GM12878 (cell line): Measurements from ENCODE around the gene GSAP. TPM values are rescaled to one million over a fixed set of nuclear protein-coding genes. Genes with fewer than 3 reads are reported as not detected.

ENCODE experiments used
- ATAC-seq: fragments of 200-7000 bp; cut with Tn5 transposase; 3 replicates; pipeline ENCODE4 v1.9.1; 2020; ENCODE audit warnings: mild to moderate bottlenecking, moderate library complexity
- BruUV-seq: library from RNA; stranded (reverse); fragments of 400-500 nt; replicated peaks from 2 replicates; lab custom pipeline; 2021; lab: Mats Ljungman, UMichigan
- CTCF ChIA-PET: fragments of 300-600 bp; sonication (Branson Sonifier 250); formaldehyde crosslinking; extraction: SDS; loops from one replicate; lab custom pipeline; 2021; ENCODE audit warnings: inconsistent platforms; lab: Yijun Ruan, JAX
- POLR2A ChIA-PET: fragments of 350-600 bp; formaldehyde crosslinking; extraction: SDS; loops from one replicate; lab custom pipeline; 2021; ENCODE audit warnings: inconsistent platforms; lab: Charles Lee
- RAD21 ChIA-PET: fragments of 300-600 bp; sonication (Branson Sonifier 250); formaldehyde crosslinking; loops from one replicate; lab custom pipeline; 2023; ENCODE audit warnings: antibody characterized with exemption; ENCODE audit not compliant: unreplicated experiment; lab: Charles Lee
- SMC1A ChIA-PET: fragments of 300-600 bp; sonication (Branson Sonifier 250); formaldehyde crosslinking; loops from one replicate; lab custom pipeline; 2023; ENCODE audit not compliant: unreplicated experiment, uncharacterized antibody; lab: Charles Lee
- DNase-seq: peaks from one replicate; pipeline ENCODE4 v3.0.0-alpha.2; 2011; ENCODE audit warnings: low read depth, low spot score
- FAIRE-seq: peaks from 3 replicates; lab custom pipeline; 2011; peaks lifted over from hg19 to GRCh38; lab: Jason Lieb, UNC
- H2AFZ ChIP-seq: 2 replicates; pipeline ENCODE4 v1.6.0; 2011; ENCODE audit warnings: low read depth, low read length, control low read depth; ENCODE audit not compliant: control insufficient read depth
- H3K27ac ChIP-seq: 2 replicates; pipeline ENCODE4 v1.5.1; 2011; ENCODE audit warnings: control low read depth; ENCODE audit not compliant: control insufficient read depth, insufficient read depth
- H3K27me3 ChIP-seq, 2 experiments: replicated peaks in 1 of 2; 2 replicates each; pipeline versions ENCODE4 v1.6.0 to v1.6.1; 2011; ENCODE audit warnings: low read length in 1 of 2; ENCODE audit not compliant: control insufficient read depth in 2 of 2, insufficient read depth in 2 of 2
- H3K36me3 ChIP-seq, 2 experiments: 2 replicates each; pipeline ENCODE4 v1.5.1; 2011; ENCODE audit warnings: low read length in 1 of 2; ENCODE audit not compliant: control insufficient read depth in 2 of 2, insufficient read depth in 2 of 2
- H3K4me1 ChIP-seq: 2 replicates; pipeline ENCODE4 v1.6.1; 2011; ENCODE audit warnings: mild to moderate bottlenecking, low read length, moderate library complexity, mixed read lengths; ENCODE audit not compliant: control insufficient read depth, insufficient read depth
- H3K4me2 ChIP-seq: 2 replicates; pipeline ENCODE4 v1.6.0; 2011; ENCODE audit warnings: control low read depth; ENCODE audit not compliant: control insufficient read depth, insufficient read depth
- H3K4me3 ChIP-seq: fragments of 200-600 bp; sonication (generic); 2 replicates; pipeline ENCODE4 v1.5.1; 2016
- H3K79me2 ChIP-seq: 2 replicates; pipeline ENCODE4 v1.6.0; 2011; ENCODE audit warnings: low read length; ENCODE audit not compliant: control insufficient read depth, insufficient read depth
- H3K9ac ChIP-seq: 2 replicates; pipeline ENCODE4 v1.8.0; 2011; ENCODE audit warnings: low read length, control low read depth, mixed read lengths; ENCODE audit not compliant: control insufficient read depth, insufficient read depth
- H3K9me3 ChIP-seq: replicated peaks from 3 replicates; pipeline ENCODE4 v1.5.1; 2011; ENCODE audit warnings: mild to moderate bottlenecking, low read length; ENCODE audit not compliant: control insufficient read depth, insufficient read depth
- H4K20me1 ChIP-seq: 2 replicates; pipeline ENCODE4 v1.6.0; 2011; ENCODE audit not compliant: control insufficient read depth, insufficient read depth
- CEBPB ChIP-seq, 2 experiments: fragments of 150-350 bp in 1 of 2; IDR thresholded peaks; 2 replicates each; pipeline ENCODE4 v1.6.1; 2012 to 2014; ENCODE audit warnings: low read depth in 2 of 2, low read length in 2 of 2, borderline replicate concordance in 1 of 2, inconsistent platforms in 1 of 2
- CREB1 ChIP-seq: IDR thresholded peaks from 2 replicates; pipeline ENCODE4 v1.6.1; 2012; ENCODE audit warnings: low read depth, mild to moderate bottlenecking, inconsistent platforms
- EP300 ChIP-seq, 2 experiments: fragments of 150-350 bp in 1 of 2; IDR thresholded peaks; 2 replicates each; pipeline ENCODE4 v1.6.1; 2011 to 2012; ENCODE audit warnings: low read depth in 2 of 2, low read length in 2 of 2, borderline replicate concordance in 1 of 2, improper control_type of control experiment in 1 of 2, inconsistent platforms in 1 of 2; ENCODE audit not compliant: control insufficient read depth in 1 of 2
- FOS ChIP-seq: IDR thresholded peaks from 3 replicates; pipeline ENCODE4 v1.6.1; 2011; ENCODE audit warnings: borderline replicate concordance; ENCODE audit not compliant: insufficient read length; ENCODE audit errors: extremely low read depth
- FOXM1 ChIP-seq: IDR thresholded peaks from 2 replicates; pipeline ENCODE4 v1.6.1; 2012; ENCODE audit warnings: low read depth, mild to moderate bottlenecking, inconsistent platforms, low read length, moderate library complexity
- IKZF1 ChIP-seq: fragments of 450-650 bp; conservative IDR thresholded peaks from 2 replicates; pipeline ENCODE4 v1.6.1; 2017; ENCODE audit warnings: antibody characterized with exemption, mild to moderate bottlenecking
- JUNB ChIP-seq: IDR thresholded peaks from 2 replicates; pipeline ENCODE4 v1.6.1; 2016; ENCODE audit warnings: antibody characterized with exemption, mild to moderate bottlenecking
- KLF5 ChIP-seq: fragments of 450-650 bp; IDR thresholded peaks from 2 replicates; pipeline ENCODE4 v1.6.1; 2014; ENCODE audit warnings: mild to moderate bottlenecking; ENCODE audit not compliant: partially characterized antibody
- MYB ChIP-seq: fragments of 150-350 bp; IDR thresholded peaks from 2 replicates; pipeline ENCODE4 v1.6.1; 2014; ENCODE audit warnings: mild to moderate bottlenecking, low read depth, low read length, borderline replicate concordance
- NFIC ChIP-seq: IDR thresholded peaks from 2 replicates; pipeline ENCODE4 v1.6.1; 2012; ENCODE audit warnings: low read depth, mild to moderate bottlenecking, inconsistent platforms, low read length, moderate library complexity
- NRF1 ChIP-seq: conservative IDR thresholded peaks from 2 replicates; pipeline ENCODE4 v1.6.1; 2011; ENCODE audit warnings: mild to moderate bottlenecking, low read depth, low read length, improper control_type of control experiment
- POLR2A ChIP-seq: IDR thresholded peaks from 2 replicates; pipeline ENCODE4 v1.6.1; 2011; ENCODE audit warnings: low read depth, mild to moderate bottlenecking, low read length
- RCOR1 ChIP-seq: conservative IDR thresholded peaks from 2 replicates; pipeline ENCODE4 v1.6.1; 2012; ENCODE audit warnings: low read depth, low read length, improper control_type of control experiment
- RELA ChIP-seq: fragments of 450-650 bp; IDR thresholded peaks from 2 replicates; pipeline ENCODE4 v1.8.0; 2014; ENCODE audit warnings: borderline replicate concordance; ENCODE audit not compliant: partially characterized antibody
- RFX5 ChIP-seq: IDR thresholded peaks from 2 replicates; pipeline ENCODE4 v1.6.1; 2011; ENCODE audit warnings: low read depth, low read length, improper control_type of control experiment
- SMC3 ChIP-seq: IDR thresholded peaks from 2 replicates; pipeline ENCODE4 v1.6.1; 2011; ENCODE audit warnings: low read length, improper control_type of control experiment, borderline replicate concordance
- YBX1 ChIP-seq: fragments of 450-650 bp; IDR thresholded peaks from 2 replicates; pipeline ENCODE4 v1.6.1; 2016; ENCODE audit warnings: antibody characterized with exemption
- ZSCAN29 ChIP-seq: fragments of 450-650 bp; IDR thresholded peaks from 2 replicates; pipeline ENCODE4 v1.6.1; 2017; ENCODE audit warnings: mild to moderate bottlenecking, moderate library complexity
- WGBS: methylation state at CpG from one replicate; pipeline ENCODE4 v1.1.6; 2016; ENCODE audit warnings: low lambda C conversion rate; ENCODE audit not compliant: insufficient replicate concordance, insufficient coverage; ENCODE audit errors: missing lambda C conversion rate; 5-methylcytosine and 5-hydroxymethylcytosine counted together
- in situ Hi-C: fragments of 300-500 bp; cut with MboI; formaldehyde crosslinking; loops from 9 replicates; pipeline ENCODE4 v1.14.3; 2018; ENCODE audit warnings: mixed read lengths
- intact Hi-C: fragments of 100-400 bp; cut with micrococcal nuclease; formaldehyde crosslinking; loops from one replicate; pipeline ENCODE4 v1.14.2; 2022; ENCODE audit not compliant: unreplicated experiment
- polyA plus RNA-seq, 11 experiments: library from polyadenylated mRNA; depleted of rRNA in 4 of 11; unstranded in 6 of 11; stranded (reverse) in 5 of 11; fragments of >200 nt; fragmentation: Nextera tagmentation in 4 of 11; fragmentation: Illumina TruSeq in 1 of 11; extraction: Ambion mirVana in 4 of 11; extraction: Trizol in 1 of 11; gene quantifications; 1 replicate in 1 of 11; 2 replicates in 10 of 11; pipeline versions ENCODE4 v1.2.1 to v1.2.3, GENCODE V29; 2011 to 2016; ENCODE audit warnings: inconsistent platforms in 2 of 11, missing spikeins in 2 of 11, low read depth in 1 of 11
- total RNA-seq, 4 experiments: library from RNA; depleted of rRNA in 3 of 4; stranded (reverse); fragments of >200 nt in 3 of 4; fragmentation: Illumina TruSeq in 1 of 4; extraction: Trizol in 1 of 4; gene quantifications; 2 replicates each; pipeline versions ENCODE4 v1.2.1 to v1.2.3, GENCODE V29; 2013 to 2021
- TF ChIP-seq, protein P1 (sequence below): fragments of 450-650 bp; IDR thresholded peaks from 2 replicates; pipeline ENCODE4 v1.6.1; 2017; ENCODE audit warnings: mild to moderate bottlenecking, moderate library complexity

GSAP gene
- total and polyA plus RNA-seq, 10 of the 15 experiments (the other 5 are each of a cell fraction or from before 2014, with no cell fraction given) = 6.6 to 38.1 (median 21.8) TPM

DNA sequence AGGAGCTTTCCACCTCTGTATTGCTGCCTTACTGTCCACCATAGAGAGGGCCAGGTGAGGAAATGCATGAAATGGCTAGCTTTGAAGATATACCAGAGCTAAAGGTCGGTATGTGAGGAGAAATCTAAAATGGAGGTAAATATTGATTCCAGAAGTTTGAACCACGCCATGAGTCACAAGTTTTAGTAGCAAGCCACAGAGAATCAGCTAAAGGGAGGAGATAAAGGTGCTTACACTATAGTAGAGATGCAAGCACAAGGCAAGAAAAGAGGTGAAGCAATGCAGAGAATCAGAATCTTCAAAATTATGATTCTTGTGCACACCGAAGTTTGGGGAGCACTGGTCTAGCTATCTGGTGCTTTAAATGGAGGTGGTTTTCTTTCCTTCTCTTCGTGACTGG, 3.0 kb upstream of the GSAP start (continued):
- TF ChIP-seq CREB1 (no peak), JUNB (no peak), RFX5 (no peak)

DNA sequence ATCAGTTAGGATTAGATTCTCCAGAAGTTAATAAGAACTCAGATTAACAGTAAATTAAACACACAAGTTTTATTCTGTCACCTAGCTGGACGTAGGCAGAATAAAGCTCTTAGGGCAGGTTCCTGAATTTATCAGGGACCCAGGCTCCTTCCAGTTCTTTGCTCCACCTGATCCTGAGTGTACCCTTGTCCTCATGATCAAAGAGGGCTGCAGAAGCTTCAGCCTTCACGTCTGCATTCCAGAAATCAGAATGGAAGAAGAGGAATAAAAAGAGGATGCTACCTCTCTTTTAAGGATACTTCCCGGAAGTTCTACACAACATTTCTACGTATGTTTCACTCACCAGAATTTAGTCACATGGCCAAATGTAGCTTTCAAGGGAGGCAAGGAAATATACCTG, 1.7 kb upstream of the GSAP start:
- Histone ChIP-seq H3K79me2 (no peaks in the 10 kb centered on the region; the same call in none of the 2 replicates), H4K20me1 (no peaks in the 10 kb centered on the region), H3K4me3 (no peak overlapping the region), H3K9me3 (no peaks in the 10 kb centered on the region), H3K27ac (no peak overlapping the region), H3K27me3 (no peaks in the 10 kb centered on the region), H3K9ac (no peak overlapping the region), H3K4me2 (no peak overlapping the region), H3K4me1 (peaks cover 4% of the 10 kb centered on the region; the same call in 1 of the 2 replicates), H2AFZ (no peak overlapping the region), H3K36me3 (no peaks in the 10 kb centered on the region)
- FAIRE-seq = no peak
- ChIA-PET CTCF (interaction anchor here (1.0 to 9.2 kb wide), 3 partner anchors 9 to 36 kb away, joined by 4 to 59 read pairs (median 5); no protein-coding TSS in a partner anchor), RAD21 (interaction anchor here (1.0 to 6.8 kb wide), 3 partner anchors 11 to 125 kb away, joined by 3 to 29 read pairs (median 3); no protein-coding TSS in a partner anchor), POLR2A (interaction anchor here (1.0 to 1.2 kb wide), 2 partner anchors 9 to 196 kb away, joined by 3 read pairs; no protein-coding TSS in a partner anchor), SMC1A (interaction anchor here (0.9 to 6.2 kb wide), 9 partner anchors 8 to 170 kb away, joined by 3 to 68 read pairs (median 5); no protein-coding TSS in a partner anchor)
- ATAC-seq = no peak
- no peak for DNase-seq
- BruUV-seq = no TSS peak
- intact Hi-C loops = loop anchor here (5.0 kb wide), 1 partner anchor 44 kb away; no protein-coding TSS in a partner anchor
- in situ Hi-C loops = no loop called here
- TF ChIP-seq SMC3 = no peak
- TF ChIP-seq CEBPB (IDR thresholded peaks at IDR 0.05; ENCODE audit: borderline replicate concordance in 1 of 2, low read depth in 2 of 2, low read length in 2 of 2) = no peak
- TF ChIP-seq POLR2A = no peak
- TF ChIP-seq FOS = no peak
- TF ChIP-seq ZSCAN29 = no peak
- no peak for TF ChIP-seq RELA
- no peak for TF ChIP-seq KLF5
- no peak for TF ChIP-seq MYB
- no peak for TF ChIP-seq EP300 (IDR thresholded peaks at IDR 0.05; ENCODE audit: borderline replicate concordance in 1 of 2, control insufficient read depth in 1 of 2, low read depth in 2 of 2, low read length in 2 of 2)
- no peak for TF ChIP-seq NFIC
- no peak for TF ChIP-seq NRF1
- TF ChIP-seq IKZF1 = no peak
- TF ChIP-seq FOXM1 = no peak
- TF ChIP-seq YBX1 = no peak
- TF ChIP-seq, protein P1, sequence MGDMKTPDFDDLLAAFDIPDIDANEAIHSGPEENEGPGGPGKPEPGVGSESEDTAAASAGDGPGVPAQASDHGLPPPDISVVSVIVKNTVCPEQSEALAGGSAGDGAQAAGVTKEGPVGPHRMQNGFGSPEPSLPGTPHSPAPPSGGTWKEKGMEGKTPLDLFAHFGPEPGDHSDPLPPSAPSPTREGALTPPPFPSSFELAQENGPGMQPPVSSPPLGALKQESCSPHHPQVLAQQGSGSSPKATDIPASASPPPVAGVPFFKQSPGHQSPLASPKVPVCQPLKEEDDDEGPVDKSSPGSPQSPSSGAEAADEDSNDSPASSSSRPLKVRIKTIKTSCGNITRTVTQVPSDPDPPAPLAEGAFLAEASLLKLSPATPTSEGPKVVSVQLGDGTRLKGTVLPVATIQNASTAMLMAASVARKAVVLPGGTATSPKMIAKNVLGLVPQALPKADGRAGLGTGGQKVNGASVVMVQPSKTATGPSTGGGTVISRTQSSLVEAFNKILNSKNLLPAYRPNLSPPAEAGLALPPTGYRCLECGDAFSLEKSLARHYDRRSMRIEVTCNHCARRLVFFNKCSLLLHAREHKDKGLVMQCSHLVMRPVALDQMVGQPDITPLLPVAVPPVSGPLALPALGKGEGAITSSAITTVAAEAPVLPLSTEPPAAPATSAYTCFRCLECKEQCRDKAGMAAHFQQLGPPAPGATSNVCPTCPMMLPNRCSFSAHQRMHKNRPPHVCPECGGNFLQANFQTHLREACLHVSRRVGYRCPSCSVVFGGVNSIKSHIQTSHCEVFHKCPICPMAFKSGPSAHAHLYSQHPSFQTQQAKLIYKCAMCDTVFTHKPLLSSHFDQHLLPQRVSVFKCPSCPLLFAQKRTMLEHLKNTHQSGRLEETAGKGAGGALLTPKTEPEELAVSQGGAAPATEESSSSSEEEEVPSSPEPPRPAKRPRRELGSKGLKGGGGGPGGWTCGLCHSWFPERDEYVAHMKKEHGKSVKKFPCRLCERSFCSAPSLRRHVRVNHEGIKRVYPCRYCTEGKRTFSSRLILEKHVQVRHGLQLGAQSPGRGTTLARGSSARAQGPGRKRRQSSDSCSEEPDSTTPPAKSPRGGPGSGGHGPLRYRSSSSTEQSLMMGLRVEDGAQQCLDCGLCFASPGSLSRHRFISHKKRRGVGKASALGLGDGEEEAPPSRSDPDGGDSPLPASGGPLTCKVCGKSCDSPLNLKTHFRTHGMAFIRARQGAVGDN = no peak
- TF ChIP-seq RCOR1 = no peak
- 96% methylated on average over 4 of the region's 4 CpGs for WGBS
